Measurements from ENCODE around the gene HMG20A.

Gene HMG20A

GRCh38 chr15:77506311-77507142, 85.8 kb downstream of the HMG20A start:
- H3K4me3 ChIP-seq (ENCODE audit: low read length), result no peak overlapping the region
- H3K36me3 ChIP-seq (ENCODE audit: control insufficient read depth, low read depth, low read length), result no peaks in the 10 kb centered on the region
- H3K4me1 ChIP-seq (ENCODE audit: control insufficient read depth, low read depth, low read length), result peaks cover 32% of the 10 kb centered on the region
- no peak overlapping the region for H3K27ac ChIP-seq (ENCODE audit: low read length)
- H3K27me3 ChIP-seq (ENCODE audit: control insufficient read depth, insufficient read depth, low read length), result no peaks in the 10 kb centered on the region
- no peak overlapping the region for H3K9ac ChIP-seq (ENCODE audit: low read length)
- H3K9me3 ChIP-seq (ENCODE audit: control insufficient read depth, low read depth, low read length), result no peaks in the 10 kb centered on the region

- no peak overlapping the region for H3K4me3 ChIP-seq (ENCODE audit: low read length)
- H3K9ac ChIP-seq (ENCODE audit: low read length), result no peak overlapping the region
- H3K27ac ChIP-seq (ENCODE audit: low read length), result no peak overlapping the region
- H3K36me3 ChIP-seq (ENCODE audit: control insufficient read depth, low read depth, low read length), result no peaks in the 10 kb centered on the region
- no peaks in the 10 kb centered on the region for H3K9me3 ChIP-seq (ENCODE audit: control insufficient read depth, low read depth, low read length)
- no peaks in the 10 kb centered on the region for H3K27me3 ChIP-seq (ENCODE audit: control insufficient read depth, insufficient read depth, low read length)
- H3K4me1 ChIP-seq (ENCODE audit: control insufficient read depth, low read depth, low read length), result peaks cover 32% of the 10 kb centered on the region
Observed at GRCh38 chr15:77507143-77507897, 86.6 kb downstream of the HMG20A start.

- Histone ChIP-seq H3K9me3 (ENCODE audit: control insufficient read depth, low read depth, low read length) (no peaks in the 10 kb centered on the region), H3K9ac (ENCODE audit: low read length) (no peak overlapping the region), H3K4me3 (ENCODE audit: low read length) (no peak overlapping the region), H3K27ac (ENCODE audit: low read length) (no peak overlapping the region), H3K4me1 (ENCODE audit: control insufficient read depth, low read depth, low read length) (peaks cover 29% of the 10 kb centered on the region), H3K27me3 (ENCODE audit: control insufficient read depth, insufficient read depth, low read length) (no peaks in the 10 kb centered on the region), H3K36me3 (ENCODE audit: control insufficient read depth, low read depth, low read length) (no peaks in the 10 kb centered on the region)
Observed at GRCh38 chr15:77507911-77508310, 87.2 kb downstream of the HMG20A start.

GRCh38 chr15:77508541-77509243, 88.0 kb downstream of the HMG20A start:
- Histone ChIP-seq H3K9ac (ENCODE audit: low read length) (no peak overlapping the region), H3K4me3 (ENCODE audit: low read length) (no peak overlapping the region)

GRCh38 chr15:77510066-77511057, 89.7 kb downstream of the HMG20A start:
- H3K4me1 ChIP-seq (ENCODE audit: control insufficient read depth, low read depth, low read length), result peaks cover 19% of the 10 kb centered on the region
- no peaks in the 10 kb centered on the region for H3K9me3 ChIP-seq (ENCODE audit: control insufficient read depth, low read depth, low read length)
- H3K27me3 ChIP-seq (ENCODE audit: control insufficient read depth, insufficient read depth, low read length), result no peaks in the 10 kb centered on the region
- peak overlapping the region; percentile 18 for H3K4me3 ChIP-seq (ENCODE audit: low read length)
- no peak overlapping the region for H3K9ac ChIP-seq (ENCODE audit: low read length)
- H3K36me3 ChIP-seq (ENCODE audit: control insufficient read depth, low read depth, low read length), result no peaks in the 10 kb centered on the region
- peak overlapping the region; percentile 70 for H3K27ac ChIP-seq (ENCODE audit: low read length)

More at GRCh38 chr15:77508541-77509243, 88.0 kb downstream of the HMG20A start:
- H3K4me1 ChIP-seq (ENCODE audit: control insufficient read depth, low read depth, low read length), result peaks cover 27% of the 10 kb centered on the region
- H3K27me3 ChIP-seq (ENCODE audit: control insufficient read depth, insufficient read depth, low read length), result no peaks in the 10 kb centered on the region
- no peaks in the 10 kb centered on the region for H3K36me3 ChIP-seq (ENCODE audit: control insufficient read depth, low read depth, low read length)
- H3K9me3 ChIP-seq (ENCODE audit: control insufficient read depth, low read depth, low read length), result no peaks in the 10 kb centered on the region
- no peak overlapping the region for H3K27ac ChIP-seq (ENCODE audit: low read length)

- Histone ChIP-seq H3K9ac (ENCODE audit: low read length) (no peak overlapping the region), H3K4me3 (ENCODE audit: low read length) (no peak overlapping the region), H3K27me3 (ENCODE audit: control insufficient read depth, insufficient read depth, low read length) (no peaks in the 10 kb centered on the region), H3K27ac (ENCODE audit: low read length) (no peak overlapping the region), H3K4me1 (ENCODE audit: control insufficient read depth, low read depth, low read length) (peaks cover 26% of the 10 kb centered on the region), H3K36me3 (ENCODE audit: control insufficient read depth, low read depth, low read length) (no peaks in the 10 kb centered on the region), H3K9me3 (ENCODE audit: control insufficient read depth, low read depth, low read length) (no peaks in the 10 kb centered on the region)
Observed at GRCh38 chr15:77511869-77512268, 91.2 kb downstream of the HMG20A start.

GRCh38 chr15:77513226-77513625, 92.5 kb downstream of the HMG20A start:
- no peak overlapping the region for H3K27ac ChIP-seq (ENCODE audit: low read length)
- H3K9me3 ChIP-seq (ENCODE audit: control insufficient read depth, low read depth, low read length), result no peaks in the 10 kb centered on the region
- H3K4me1 ChIP-seq (ENCODE audit: control insufficient read depth, low read depth, low read length), result peaks cover 26% of the 10 kb centered on the region
- H3K27me3 ChIP-seq (ENCODE audit: control insufficient read depth, insufficient read depth, low read length), result no peaks in the 10 kb centered on the region
- no peak overlapping the region for H3K9ac ChIP-seq (ENCODE audit: low read length)
- H3K36me3 ChIP-seq (ENCODE audit: control insufficient read depth, low read depth, low read length), result no peaks in the 10 kb centered on the region
- H3K4me3 ChIP-seq (ENCODE audit: low read length), result no peak overlapping the region

- Histone ChIP-seq H3K9ac (ENCODE audit: low read length) (no peak overlapping the region), H3K27ac (ENCODE audit: low read length) (no peak overlapping the region), H3K4me1 (ENCODE audit: control insufficient read depth, low read depth, low read length) (peaks cover 19% of the 10 kb centered on the region), H3K4me3 (ENCODE audit: low read length) (no peak overlapping the region), H3K9me3 (ENCODE audit: control insufficient read depth, low read depth, low read length) (no peaks in the 10 kb centered on the region), H3K27me3 (ENCODE audit: control insufficient read depth, insufficient read depth, low read length) (no peaks in the 10 kb centered on the region), H3K36me3 (ENCODE audit: control insufficient read depth, low read depth, low read length) (no peaks in the 10 kb centered on the region)
Observed at GRCh38 chr15:77514641-77515402, 94.1 kb downstream of the HMG20A start.

GRCh38 chr15:77515613-77516012, 94.9 kb downstream of the HMG20A start:
- Histone ChIP-seq H3K9me3 (ENCODE audit: control insufficient read depth, low read depth, low read length) (no peaks in the 10 kb centered on the region), H3K9ac (ENCODE audit: low read length) (no peak overlapping the region), H3K36me3 (ENCODE audit: control insufficient read depth, low read depth, low read length) (no peaks in the 10 kb centered on the region), H3K27me3 (ENCODE audit: control insufficient read depth, insufficient read depth, low read length) (no peaks in the 10 kb centered on the region), H3K4me1 (ENCODE audit: control insufficient read depth, low read depth, low read length) (peaks cover 12% of the 10 kb centered on the region), H3K4me3 (ENCODE audit: low read length) (no peak overlapping the region), H3K27ac (ENCODE audit: low read length) (no peak overlapping the region)

GRCh38 chr15:77516076-77516475, 95.4 kb downstream of the HMG20A start:
- Histone ChIP-seq H3K4me3 (ENCODE audit: low read length) (no peak overlapping the region), H3K4me1 (ENCODE audit: control insufficient read depth, low read depth, low read length) (peaks cover 7% of the 10 kb centered on the region), H3K9me3 (ENCODE audit: control insufficient read depth, low read depth, low read length) (no peaks in the 10 kb centered on the region), H3K9ac (ENCODE audit: low read length) (no peak overlapping the region), H3K36me3 (ENCODE audit: control insufficient read depth, low read depth, low read length) (no peaks in the 10 kb centered on the region), H3K27ac (ENCODE audit: low read length) (no peak overlapping the region), H3K27me3 (ENCODE audit: control insufficient read depth, insufficient read depth, low read length) (no peaks in the 10 kb centered on the region)
